Tibial nerve (tissue), 4 donors: ENCODE measurements around the gene DCAF10. TPM values are rescaled to one million over a fixed set of nuclear protein-coding genes. Genes with fewer than 3 reads are reported as not detected.

Experiments used
- DNase-seq, 2 donors: peaks; one replicate each; pipeline ENCODE4 v3.0.0-alpha.2; 2019; ENCODE audit warnings: low spot score in 2 of 2
- H3K27ac ChIP-seq, 4 donors: fragments of 200-600 bp; sonication (generic) in 3 of 4; one replicate each; pipeline ENCODE4 v1.5.1; 2017 to 2019; ENCODE audit warnings: mild to moderate bottlenecking in 1 of 4
- H3K27me3 ChIP-seq, 2 donors: fragments of 200-600 bp; sonication (generic) in 1 of 2; one replicate each; pipeline versions ENCODE4 v1.5.1 to v1.6.0; 2017 to 2019
- H3K36me3 ChIP-seq, 3 donors: fragments of 200-600 bp; sonication (generic); one replicate each; pipeline ENCODE4 v1.5.1; 2018 to 2019
- H3K4me1 ChIP-seq, 4 donors: fragments of 200-600 bp; sonication (generic) in 3 of 4; one replicate each; pipeline ENCODE4 v1.5.1; 2017 to 2019
- H3K4me3 ChIP-seq, 4 donors: fragments of 200-600 bp; sonication (generic) in 3 of 4; one replicate each; pipeline ENCODE4 v1.5.1; 2017 to 2019; ENCODE audit warnings: mild to moderate bottlenecking in 1 of 4, moderate library complexity in 1 of 4
- H3K9me3 ChIP-seq, 4 donors: fragments of 200-600 bp; sonication (generic) in 3 of 4; one replicate each; pipeline ENCODE4 v1.5.1; 2017 to 2019
- CTCF ChIP-seq, 5 experiments: fragments of 200-600 bp in 3 of 5; fragments of 450-650 bp in 2 of 5; sonication (generic) in 3 of 5; IDR thresholded peaks; one replicate each; pipeline ENCODE4 v1.5.1; 2016 to 2019; ENCODE audit warnings: antibody characterized with exemption in 5 of 5, mild to moderate bottlenecking in 3 of 5, moderate library complexity in 2 of 5
- EP300 ChIP-seq, 2 donors: sonication (generic); formaldehyde crosslinking; IDR thresholded peaks; one replicate each; pipeline ENCODE4 v1.6.1; 2017; ENCODE audit warnings: antibody characterized with exemption in 2 of 2, mild to moderate bottlenecking in 1 of 2
- POLR2A ChIP-seq, 2 donors: fragments of 450-650 bp; IDR thresholded peaks; one replicate each; pipeline ENCODE4 v1.6.1; 2017; ENCODE audit warnings: antibody characterized with exemption in 2 of 2, mild to moderate bottlenecking in 2 of 2, moderate library complexity in 2 of 2
- WGBS, 2 donors: methylation state at CpG; one replicate each; pipeline ENCODE4 v1.1.5; 2018; 5-methylcytosine and 5-hydroxymethylcytosine counted together
- total RNA-seq, 4 donors: library from RNA; depleted of rRNA; stranded (reverse); fragments of >200 nt; gene quantifications; one replicate each; pipeline ENCODE4 v1.1.0, GENCODE V29; 2016

DCAF10 gene
- total RNA-seq, 4 donors from 2014 or later, result 18.6 to 31.4 (median 21.5) TPM

DNA sequence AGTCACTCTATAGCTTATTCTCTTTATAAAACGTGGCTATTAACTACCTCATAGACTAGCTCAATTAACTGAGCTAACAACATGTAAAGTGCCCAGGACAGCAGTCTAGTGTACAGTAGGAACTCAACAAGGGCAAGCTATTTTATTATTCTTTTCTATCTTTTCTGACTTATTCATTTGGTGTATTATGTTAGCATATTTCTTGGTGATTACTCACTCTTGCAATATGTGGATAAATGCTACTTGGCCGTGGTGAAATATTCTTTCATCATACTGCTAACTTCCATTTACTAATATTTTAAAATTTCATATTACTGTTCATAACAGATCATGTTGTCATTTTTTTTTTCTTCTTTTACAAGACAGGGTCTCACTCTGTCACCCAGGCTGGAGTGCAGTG lies 98.4 kb downstream of the DCAF10 start:
- 79 to 81% methylated on average over 2 of the region's 2 CpGs for WGBS, 2 donors
- no peak for DNase-seq
- Histone ChIP-seq H3K27ac (no peak overlapping the region), H3K4me3 (no peak overlapping the region), H3K4me1 (peaks cover 0 to 27% (median 7%) of the 10 kb centered on the region in 4 donors), H3K9me3 (no peaks in the 10 kb centered on the region), H3K27me3 (no peaks in the 10 kb centered on the region), H3K36me3 (peaks cover 0 to 55% (median 6%) of the 10 kb centered on the region in 3 donors)
- TF ChIP-seq POLR2A (IDR thresholded peaks at IDR 0.05), result no peak
- TF ChIP-seq CTCF (IDR thresholded peaks at IDR 0.05), result no peak
- TF ChIP-seq EP300 (IDR thresholded peaks at IDR 0.05), result no peak

DNA sequence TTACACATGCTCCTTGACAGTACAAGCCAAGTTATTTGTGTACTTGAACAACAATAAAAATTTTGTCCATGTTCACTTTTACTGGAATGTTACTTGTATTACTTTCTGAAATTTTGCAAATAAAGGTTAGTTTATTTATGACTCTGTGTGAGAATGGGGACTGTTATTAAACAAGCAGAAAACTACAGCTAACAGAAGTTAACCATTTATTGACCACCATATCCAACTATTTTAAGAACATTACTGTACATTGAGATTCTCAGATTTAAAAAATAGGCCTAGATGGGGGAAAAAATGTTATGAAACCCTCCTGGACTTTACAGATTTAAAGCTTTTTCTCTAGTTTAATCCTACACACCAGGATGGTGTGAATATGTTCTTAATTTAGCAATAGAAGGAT lies 101.5 kb downstream of the DCAF10 start:
- no peak overlapping the region for H3K4me3 ChIP-seq
- H3K27me3 ChIP-seq, result no peaks in the 10 kb centered on the region
- no peak for TF ChIP-seq EP300 (IDR thresholded peaks at IDR 0.05)
- TF ChIP-seq POLR2A (IDR thresholded peaks at IDR 0.05), result no peak
- TF ChIP-seq CTCF (IDR thresholded peaks at IDR 0.05), result no peak
- no peaks in the 10 kb centered on the region for H3K9me3 ChIP-seq
- no peak overlapping the region for H3K27ac ChIP-seq
- peaks cover 0 to 37% (median 10%) of the 10 kb centered on the region in 4 donors for H3K4me1 ChIP-seq
- peaks cover 0 to 24% (median 0%) of the 10 kb centered on the region in 3 donors for H3K36me3 ChIP-seq
- DNase-seq, result no peak

GRCh38 chr9:37902796-37903646 lies 102.4 kb downstream of the DCAF10 start:
- no peak for TF ChIP-seq CTCF (IDR thresholded peaks at IDR 0.05)
- peak overlapping the region; percentile 68 to 98 (median 81) for H3K4me3 ChIP-seq
- peaks cover 0 to 37% (median 10%) of the 10 kb centered on the region in 4 donors for H3K4me1 ChIP-seq
- H3K9me3 ChIP-seq, result no peaks in the 10 kb centered on the region
- H3K27me3 ChIP-seq, result no peaks in the 10 kb centered on the region
- no peak for DNase-seq
- peak overlapping the region; percentile 75 to 96 (median 86) for H3K27ac ChIP-seq
- H3K36me3 ChIP-seq, result peaks cover 0 to 16% (median 0%) of the 10 kb centered on the region in 3 donors
- WGBS, 2 donors, result 7 to 9% methylated on average over 14 to 17 of the region's 17 CpGs

- H3K4me3 ChIP-seq, result peak within 1 kb of the TSS; percentile 68 to 98 (median 81)
- H3K27me3 ChIP-seq, result no peaks in the 10 kb centered on the region
- no peaks in the 10 kb centered on the region for H3K9me3 ChIP-seq
- H3K4me1 ChIP-seq, result peaks cover 0 to 37% (median 10%) of the 10 kb centered on the region in 4 donors
- H3K36me3 ChIP-seq, result peaks cover 0 to 8% (median 0%) of the 10 kb centered on the region in 3 donors
- TF ChIP-seq EP300 (IDR thresholded peaks at IDR 0.05), result peak in 1 of 2 donors; percentile 90
- TF ChIP-seq CTCF (IDR thresholded peaks at IDR 0.05), result peak; percentile 87 to 99 (median 92)
- TF ChIP-seq POLR2A (IDR thresholded peaks at IDR 0.05), result peak in 1 of 2 donors; percentile 55
- 1% methylated on average over 26 to 48 of the region's 84 CpGs for WGBS, 2 donors
- H3K27ac ChIP-seq, result peak within 1 kb of the TSS; percentile 75 to 96 (median 86)
- DNase-seq, result peak; percentile 90 to 98
Measured at GRCh38 chr9:37903647-37904444, 103.2 kb downstream of the DCAF10 start, which contains the start of gene SLC25A51. SLC25A51 (minus strand) TSS chr9:37904127; CDS start chr9:37888550, 15,577 bp downstream.
